HG02840 (cell line): ENCODE data around the gene CNOT9.
"Not testable (repeated sequence)": the region's sequence is repeated elsewhere in the genome, so short reads cannot be mapped to it uniquely, and the experiment has no call there.

Experiments used
- ATAC-seq: cut with Tn5 transposase; IDR thresholded peaks from one replicate; pipeline ENCODE4 v1.9.1; 2021; ENCODE audit warnings: mild to moderate bottlenecking, moderate library complexity, moderate number of reproducible peaks; ENCODE audit not compliant: unreplicated experiment, low FRiP score

The CNOT9 gene

GRCh38 chr2:218568190-218569037 lies at the start of gene CNOT9, which contains the start of gene USP37:
TSS of gene CNOT9 (plus strand) at chr2:218568839. CDS start at chr2:218568955, 116 bp downstream.
TSS of gene USP37 (minus strand) at chr2:218568351. CDS start at chr2:218558653, 9,698 bp downstream.
- ATAC-seq = peak; percentile 82

- ATAC-seq = no peak
Measured at GRCh38 chr2:218518876-218519275, 49.8 kb upstream of the CNOT9 start.

- ATAC-seq = no peak
Measured at GRCh38 chr2:218523651-218524050, 45.0 kb upstream of the CNOT9 start.

- ATAC-seq = not testable (repeated sequence)
Measured at GRCh38 chr2:218528409-218528808, 40.2 kb upstream of the CNOT9 start.

- no peak for ATAC-seq
Measured at GRCh38 chr2:218529990-218530389, 38.6 kb upstream of the CNOT9 start.

GRCh38 chr2:218536804-218537494 lies 31.7 kb upstream of the CNOT9 start:
- ATAC-seq = no peak

- no peak for ATAC-seq
Measured at GRCh38 chr2:218540015-218540414, 28.6 kb upstream of the CNOT9 start.

- no peak for ATAC-seq
Measured at GRCh38 chr2:218546012-218546411, 22.6 kb upstream of the CNOT9 start.

GRCh38 chr2:218547511-218547910 lies 21.1 kb upstream of the CNOT9 start:
- ATAC-seq = no peak

- ATAC-seq = no peak
Measured at GRCh38 chr2:218547978-218548377, 20.7 kb upstream of the CNOT9 start.

GRCh38 chr2:218554225-218554624 lies 14.4 kb upstream of the CNOT9 start:
- ATAC-seq = not testable (repeated sequence)

- ATAC-seq = no peak
Measured at GRCh38 chr2:218555527-218555926, 13.1 kb upstream of the CNOT9 start.

GRCh38 chr2:218557941-218558340 lies 10.7 kb upstream of the CNOT9 start:
- no peak for ATAC-seq

GRCh38 chr2:218558986-218559385 lies 9.7 kb upstream of the CNOT9 start:
- ATAC-seq = no peak

GRCh38 chr2:218564056-218564455 lies 4.6 kb upstream of the CNOT9 start:
- no peak for ATAC-seq

GRCh38 chr2:218566296-218566695 lies 2.3 kb upstream of the CNOT9 start:
- ATAC-seq = no peak

GRCh38 chr2:218567797-218568189 lies 846 bp upstream of the CNOT9 start:
- ATAC-seq = peak; percentile 42

GRCh38 chr2:218569038-218569431 lies 396 bp downstream of the CNOT9 start:
- peak; percentile 22 for ATAC-seq

- no peak for ATAC-seq
Measured at GRCh38 chr2:218569661-218570500, 1.2 kb downstream of the CNOT9 start.

GRCh38 chr2:218570850-218571249 lies 2.2 kb downstream of the CNOT9 start:
- ATAC-seq = no peak

- no peak for ATAC-seq
Measured at GRCh38 chr2:218576854-218577253, 8.2 kb downstream of the CNOT9 start.
